HEK293 (cell line): Measurements from ENCODE around the gene THSD4.

ENCODE experiments used
- CTCF ChIA-PET: fragments of 350-600 bp; formaldehyde crosslinking; extraction: SDS; loops from one replicate; lab custom pipeline; 2021; ENCODE audit warnings: antibody characterized with exemption; lab: Yijun Ruan, JAX
- POLR2A ChIA-PET: fragments of 300-600 bp; formaldehyde crosslinking; extraction: SDS; loops from one replicate; lab custom pipeline; 2020; ENCODE audit warnings: antibody characterized with exemption, inconsistent platforms; lab: Yijun Ruan, JAX
- H3K27ac ChIP-seq: fragments of 200-500 bp; sonication (Bioruptor generic); 2 replicates; pipeline ENCODE4 v1.5.1; 2014; ENCODE audit warnings: low read depth, low read length, control low read depth, inconsistent platforms; ENCODE audit errors: extremely low read depth
- H3K36me3 ChIP-seq, 2 experiments: fragments of 200-500 bp in 1 of 2; sonication (Bioruptor generic) in 1 of 2; 1 replicate in 1 of 2; 2 replicates in 1 of 2; pipeline ENCODE4 v1.5.1; 2014 to 2017; ENCODE audit warnings: inconsistent platforms in 2 of 2, low read length in 2 of 2; ENCODE audit not compliant: control insufficient read depth in 2 of 2, insufficient read depth in 1 of 2
- H3K4me1 ChIP-seq: fragments of 200-500 bp; sonication (Bioruptor generic); 2 replicates; pipeline ENCODE4 v1.5.1; 2014; ENCODE audit warnings: mild to moderate bottlenecking, low read length, inconsistent platforms; ENCODE audit not compliant: control insufficient read depth, insufficient read depth
- H3K4me3 ChIP-seq: 2 replicates; pipeline ENCODE4 v1.5.1; 2011; ENCODE audit warnings: low read depth, mild to moderate bottlenecking, control low read depth, low read length, moderate library complexity
- H3K9me3 ChIP-seq: fragments of 200-500 bp; sonication (Bioruptor generic); 2 replicates; pipeline ENCODE4 v1.5.1; 2014; ENCODE audit warnings: low read depth, low read length, inconsistent platforms; ENCODE audit not compliant: control insufficient read depth, insufficient read depth
- EGR2 ChIP-seq: fragments of 450-650 bp; formaldehyde crosslinking; IDR thresholded peaks from 2 replicates; pipeline ENCODE4 v1.5.1; 2016; ENCODE audit warnings: low read depth, missing biosample characterization, missing genetic modification characterization
- MZF1 ChIP-seq: fragments of 450-650 bp; formaldehyde crosslinking; IDR thresholded peaks from 2 replicates; pipeline ENCODE4 v1.5.1; 2017; ENCODE audit warnings: missing biosample characterization, missing genetic modification characterization, borderline replicate concordance
- PRDM6 ChIP-seq: fragments of 450-650 bp; formaldehyde crosslinking; IDR thresholded peaks from 2 replicates; pipeline ENCODE4 v1.5.1; 2017; ENCODE audit warnings: missing biosample characterization, missing genetic modification characterization
- SCRT2 ChIP-seq: fragments of 450-650 bp; formaldehyde crosslinking; IDR thresholded peaks from 2 replicates; pipeline ENCODE4 v1.5.1; 2016; ENCODE audit warnings: missing biosample characterization, missing genetic modification characterization
- TSHZ1 ChIP-seq: fragments of 450-650 bp; formaldehyde crosslinking; IDR thresholded peaks from 2 replicates; pipeline ENCODE4 v1.5.1; 2016; ENCODE audit warnings: missing biosample characterization, missing genetic modification characterization, borderline replicate concordance
- WT1 ChIP-seq: fragments of 450-650 bp; formaldehyde crosslinking; IDR thresholded peaks from 2 replicates; pipeline ENCODE4 v1.5.1; 2016; ENCODE audit warnings: missing biosample characterization, missing genetic modification characterization
- ZIC2 ChIP-seq: fragments of 450-650 bp; formaldehyde crosslinking; IDR thresholded peaks from 2 replicates; pipeline ENCODE4 v1.5.1; 2016; ENCODE audit warnings: missing biosample characterization, missing genetic modification characterization
- ZNF112 ChIP-seq: fragments of 450-650 bp; formaldehyde crosslinking; IDR thresholded peaks from 2 replicates; pipeline ENCODE4 v1.5.0; 2017; ENCODE audit warnings: missing biosample characterization, missing genetic modification characterization
- ZNF132 ChIP-seq: fragments of 450-650 bp; formaldehyde crosslinking; IDR thresholded peaks from 2 replicates; pipeline ENCODE4 v1.5.1; 2017; ENCODE audit warnings: missing biosample characterization, missing genetic modification characterization, borderline replicate concordance
- ZNF133 ChIP-seq: fragments of 450-650 bp; formaldehyde crosslinking; IDR thresholded peaks from 2 replicates; pipeline ENCODE4 v1.5.1; 2016; ENCODE audit warnings: missing biosample characterization, missing genetic modification characterization
- ZNF140 ChIP-seq: fragments of 450-650 bp; formaldehyde crosslinking; IDR thresholded peaks from 2 replicates; pipeline ENCODE4 v1.5.1; 2016; ENCODE audit warnings: missing biosample characterization, missing genetic modification characterization
- ZNF155 ChIP-seq: fragments of 450-650 bp; formaldehyde crosslinking; IDR thresholded peaks from 2 replicates; pipeline ENCODE4 v1.5.1; 2016; ENCODE audit warnings: missing biosample characterization, missing genetic modification characterization
- ZNF16 ChIP-seq: fragments of 450-650 bp; formaldehyde crosslinking; IDR thresholded peaks from 2 replicates; pipeline ENCODE4 v1.5.1; 2016; ENCODE audit warnings: low read depth, missing biosample characterization, missing genetic modification characterization
- ZNF211 ChIP-seq: fragments of 450-650 bp; formaldehyde crosslinking; IDR thresholded peaks from 2 replicates; pipeline ENCODE4 v1.5.1; 2016; ENCODE audit warnings: low read depth, missing biosample characterization, missing genetic modification characterization
- ZNF239 ChIP-seq: fragments of 450-650 bp; formaldehyde crosslinking; IDR thresholded peaks from 2 replicates; pipeline ENCODE4 v1.5.1; 2016; ENCODE audit warnings: missing biosample characterization, missing genetic modification characterization
- ZNF280C ChIP-seq: fragments of 450-650 bp; formaldehyde crosslinking; IDR thresholded peaks from 2 replicates; pipeline ENCODE4 v1.5.1; 2016; ENCODE audit warnings: missing biosample characterization, missing genetic modification characterization
- ZNF341 ChIP-seq: fragments of 450-650 bp; formaldehyde crosslinking; IDR thresholded peaks from 2 replicates; pipeline ENCODE4; 2016; ENCODE audit warnings: low read depth, missing biosample characterization, missing genetic modification characterization
- ZNF366 ChIP-seq: fragments of 450-650 bp; formaldehyde crosslinking; conservative IDR thresholded peaks from 2 replicates; pipeline ENCODE4 v1.5.1; 2016; ENCODE audit warnings: missing biosample characterization, missing genetic modification characterization
- ZNF404 ChIP-seq: fragments of 450-650 bp; formaldehyde crosslinking; IDR thresholded peaks from 2 replicates; pipeline ENCODE4 v1.5.1; 2017; ENCODE audit warnings: missing biosample characterization, missing genetic modification characterization
- ZNF548 ChIP-seq: fragments of 450-650 bp; formaldehyde crosslinking; IDR thresholded peaks from 2 replicates; pipeline ENCODE4 v1.5.1; 2016; ENCODE audit warnings: missing biosample characterization, missing genetic modification characterization
- ZNF610 ChIP-seq: fragments of 450-650 bp; formaldehyde crosslinking; IDR thresholded peaks from 2 replicates; pipeline ENCODE4 v1.5.1; 2016; ENCODE audit warnings: missing biosample characterization, missing genetic modification characterization, borderline replicate concordance
- ZNF747 ChIP-seq: fragments of 450-650 bp; formaldehyde crosslinking; IDR thresholded peaks from 2 replicates; pipeline ENCODE4 v1.5.1; 2016; ENCODE audit warnings: missing biosample characterization, missing genetic modification characterization
- ZSCAN16 ChIP-seq: fragments of 450-650 bp; formaldehyde crosslinking; IDR thresholded peaks from 2 replicates; pipeline ENCODE4 v1.5.1; 2016; ENCODE audit warnings: missing biosample characterization, missing genetic modification characterization
- ZXDB ChIP-seq: fragments of 450-650 bp; formaldehyde crosslinking; IDR thresholded peaks from 2 replicates; pipeline ENCODE4 v1.5.1; 2016; ENCODE audit warnings: missing biosample characterization, missing genetic modification characterization

The THSD4 gene

GRCh38 chr15:71131601-71132362 is 16.5 kb downstream of the THSD4 start:
- POLR2A ChIA-PET: no interaction called here
- Histone ChIP-seq H3K4me3 (no peak overlapping the region), H3K27ac (no peak overlapping the region), H3K36me3 (no peaks in the 10 kb centered on the region), H3K4me1 (no peaks in the 10 kb centered on the region), H3K9me3 (no peaks in the 10 kb centered on the region; the same call in 1 of the 2 replicates)
- CTCF ChIA-PET: interaction anchor here (0.6 to 1.4 kb wide), 3 partner anchors 16 to 903 kb away, joined by 3 to 5 read pairs (median 4); partner anchors contain the start of gene THSD4
- no peak for TF ChIP-seq ZNF548 (tag by site-specific recombination)
- TF ChIP-seq ZNF140: no peak
- TF ChIP-seq ZNF132 (tag by site-specific recombination): no peak
- no peak for TF ChIP-seq MZF1 (tag by site-specific recombination)
- no peak for TF ChIP-seq ZXDB
- TF ChIP-seq ZNF239 (tag by site-specific recombination): no peak
- TF ChIP-seq ZSCAN16: no peak
- no peak for TF ChIP-seq ZNF366
- no peak for TF ChIP-seq TSHZ1
- TF ChIP-seq ZNF133 (tag by site-specific recombination): no peak
- TF ChIP-seq ZNF211 (tag by site-specific recombination): no peak
- TF ChIP-seq ZNF155 (tag by site-specific recombination): no peak
- TF ChIP-seq ZNF404: no peak

GRCh38 chr15:71133747-71134472 is 18.6 kb downstream of the THSD4 start:
- Histone ChIP-seq H3K27ac (no peak overlapping the region), H3K4me1 (no peaks in the 10 kb centered on the region), H3K4me3 (no peak overlapping the region), H3K9me3 (no peaks in the 10 kb centered on the region), H3K36me3 (no peaks in the 10 kb centered on the region)
- POLR2A ChIA-PET: no interaction called here
- CTCF ChIA-PET: no interaction called here
- TF ChIP-seq ZNF16 (tag by site-specific recombination): no peak
- peak; percentile 19; the same call in 1 of the 2 replicates for TF ChIP-seq PRDM6 (tag by site-specific recombination)

GRCh38 chr15:71136159-71136783 is 21.0 kb downstream of the THSD4 start:
- Histone ChIP-seq H3K4me1 (no peaks in the 10 kb centered on the region), H3K36me3 (no peaks in the 10 kb centered on the region), H3K4me3 (no peak overlapping the region), H3K9me3 (no peaks in the 10 kb centered on the region), H3K27ac (no peak overlapping the region)
- ChIA-PET POLR2A (no interaction called here), CTCF (interaction anchor here (0.6 to 0.7 kb wide), 2 partner anchors 9 to 529 kb away, joined by 3 to 4 read pairs; no protein-coding TSS in a partner anchor)
- no peak for TF ChIP-seq ZNF280C (tag by site-specific recombination)
- TF ChIP-seq EGR2: no peak
- TF ChIP-seq ZNF747 (tag by site-specific recombination): no peak
- 0 out of 2 replicates have a peak, but pooled peaks have one; percentile 11 for TF ChIP-seq ZNF341 (tag by site-specific recombination)
- TF ChIP-seq ZNF610 (tag by site-specific recombination): no peak
- no peak for TF ChIP-seq SCRT2 (tag by site-specific recombination)
- TF ChIP-seq ZIC2: peak; percentile 28; the same call in 1 of the 2 replicates
- no peak for TF ChIP-seq ZNF112 (tag by site-specific recombination)
- 0 out of 2 replicates have a peak, but pooled peaks have one; percentile 13 for TF ChIP-seq WT1 (tag by site-specific recombination)
